HEK293T (cell line): ENCODE data around the gene IL2RA.

Experiments used
- BHLHE40 ChIP-seq: fragments of 450-650 bp; IDR thresholded peaks from 2 replicates; pipeline ENCODE4 v1.6.1; 2016; ENCODE audit warnings: mild to moderate bottlenecking, moderate library complexity, borderline replicate concordance
- ELF4 ChIP-seq: fragments of 450-650 bp; IDR thresholded peaks from 2 replicates; pipeline ENCODE4 v1.6.1; 2017; ENCODE audit warnings: antibody characterized with exemption
- FOXA1 ChIP-seq: fragments of 450-650 bp; IDR thresholded peaks from 2 replicates; pipeline ENCODE4 v1.6.1; 2016; ENCODE audit warnings: mild to moderate bottlenecking
- FOXK2 ChIP-seq: fragments of 450-650 bp; IDR thresholded peaks from 2 replicates; pipeline ENCODE4 v1.6.1; 2016; ENCODE audit warnings: mild to moderate bottlenecking
- FOXM1 ChIP-seq: fragments of 450-650 bp; IDR thresholded peaks from 2 replicates; pipeline ENCODE4 v1.6.1; 2017; ENCODE audit warnings: mild to moderate bottlenecking, borderline replicate concordance
- HDGF ChIP-seq: fragments of 450-650 bp; IDR thresholded peaks from 2 replicates; pipeline ENCODE4 v1.6.1; 2017; ENCODE audit warnings: antibody characterized with exemption, borderline replicate concordance
- L3MBTL2 ChIP-seq: fragments of 450-650 bp; conservative IDR thresholded peaks from 2 replicates; pipeline ENCODE4 v1.6.1; 2016; ENCODE audit warnings: mild to moderate bottlenecking
- LEF1 ChIP-seq: fragments of 450-650 bp; IDR thresholded peaks from 2 replicates; pipeline ENCODE4 v1.6.1; 2017; ENCODE audit warnings: mild to moderate bottlenecking, borderline replicate concordance
- NFRKB ChIP-seq: fragments of 450-650 bp; IDR thresholded peaks from 2 replicates; pipeline ENCODE4 v1.6.1; 2016; ENCODE audit warnings: mild to moderate bottlenecking, moderate library complexity
- PKNOX1 ChIP-seq: fragments of 450-650 bp; IDR thresholded peaks from 2 replicates; pipeline ENCODE4 v1.6.1; 2016
- SP1 ChIP-seq: fragments of 450-650 bp; IDR thresholded peaks from 2 replicates; pipeline ENCODE4 v1.6.1; 2017
- SUZ12 ChIP-seq: fragments of 450-650 bp; IDR thresholded peaks from 2 replicates; pipeline ENCODE4 v1.6.1; 2016; ENCODE audit warnings: mild to moderate bottlenecking
- TARDBP ChIP-seq: fragments of 450-650 bp; IDR thresholded peaks from 2 replicates; pipeline ENCODE4 v1.6.1; 2016
- ZNF384 ChIP-seq: fragments of 450-650 bp; IDR thresholded peaks from 2 replicates; pipeline ENCODE4 v1.6.1; 2016

DNA sequence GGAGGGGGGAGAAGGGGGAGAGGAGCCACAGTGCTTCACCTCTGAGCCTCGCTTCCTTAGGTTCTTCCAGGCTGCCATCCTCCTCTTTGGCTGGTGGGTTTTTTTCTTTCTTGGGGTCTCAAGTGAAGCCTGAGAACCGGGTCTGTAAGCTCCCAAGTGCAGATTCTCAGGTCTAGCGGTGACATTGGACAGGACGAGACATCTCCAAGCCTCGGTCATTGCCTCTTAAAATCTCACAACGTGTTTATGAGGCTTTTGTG lies 84.0 kb downstream of the IL2RA start:
- no peak for TF ChIP-seq PKNOX1
- TF ChIP-seq HDGF: no peak
- TF ChIP-seq FOXK2: no peak
- no peak for TF ChIP-seq LEF1
- TF ChIP-seq SUZ12: no peak
- TF ChIP-seq BHLHE40: no peak
- TF ChIP-seq NFRKB: no peak
- no peak for TF ChIP-seq FOXA1
- no peak for TF ChIP-seq ZNF384
- no peak for TF ChIP-seq TARDBP
- TF ChIP-seq ELF4: no peak
- no peak for TF ChIP-seq FOXM1
- no peak for TF ChIP-seq SP1
- TF ChIP-seq L3MBTL2: no peak
